ENCODE results near the gene ADAMTS7. TPM values are rescaled to one million over a fixed set of nuclear protein-coding genes. Genes with fewer than 3 reads are reported as not detected.

Gene ADAMTS7
- total and polyA plus RNA-seq, 2 of the 13 experiments (the other 11 are each of a cell fraction or from before 2014, with no cell fraction given), result 0.09 to 0.12 TPM

- no peak for ATAC-seq
- H3K27ac ChIP-seq (ENCODE audit: extremely low read length, insufficient read depth, low read length), result no peak overlapping the region
- no peaks in the 10 kb centered on the region for H3K9me3 ChIP-seq (ENCODE audit: low read length)
- H3K27me3 ChIP-seq (ENCODE audit: control insufficient read depth in 1 of 2, insufficient read depth in 2 of 2, low read length in 2 of 2), result peaks cover 1 to 18% of the 10 kb centered on the region in 2 experiments; a peak in 4 of 5 replicates
- no peak overlapping the region for H3K4me2 ChIP-seq (ENCODE audit: low read depth, low read length)
- FAIRE-seq, result no peak
- H3K4me1 ChIP-seq (ENCODE audit: insufficient read depth, low read length), result peaks cover 10% of the 10 kb centered on the region
- no peaks in the 10 kb centered on the region for H3K36me3 ChIP-seq (replicated peaks in 1 of 2; ENCODE audit: control insufficient read depth in 1 of 2, insufficient read depth in 2 of 2, low read length in 2 of 2)
- in situ Hi-C loops (cut with HindIII; ENCODE audit: extremely low pct_ligation_motif_present, low pct_unique_long_range_greater_than_20kb), result no loop called here
- TF ChIP-seq MTERF4 (CRISPR knock-in tag; IDR thresholded peaks at IDR 0.05) (no peak), ZNF503 (CRISPR knock-in tag; IDR thresholded peaks at IDR 0.05) (no peak), ZNF747 (CRISPR knock-in tag; IDR thresholded peaks at IDR 0.05; ENCODE audit: borderline replicate concordance) (no peak), MLXIP (CRISPR knock-in tag; IDR thresholded peaks at IDR 0.05; ENCODE audit: borderline replicate concordance) (no peak), THYN1 (CRISPR knock-in tag; IDR thresholded peaks at IDR 0.05; ENCODE audit: borderline replicate concordance, low read depth) (no peak), FOXJ3 (CRISPR knock-in tag; IDR thresholded peaks at IDR 0.05; ENCODE audit: borderline replicate concordance) (no peak), ZNF296 (CRISPR knock-in tag; conservative IDR thresholded peaks at IDR 0.05) (no peak), NR2F6 (IDR thresholded peaks at IDR 0.05) (no peak), NR2F6 (CRISPR knock-in tag; IDR thresholded peaks at IDR 0.05) (no peak), ZBTB44 (CRISPR knock-in tag; IDR thresholded peaks at IDR 0.05) (no peak)
- TF ChIP-seq, protein P1, sequence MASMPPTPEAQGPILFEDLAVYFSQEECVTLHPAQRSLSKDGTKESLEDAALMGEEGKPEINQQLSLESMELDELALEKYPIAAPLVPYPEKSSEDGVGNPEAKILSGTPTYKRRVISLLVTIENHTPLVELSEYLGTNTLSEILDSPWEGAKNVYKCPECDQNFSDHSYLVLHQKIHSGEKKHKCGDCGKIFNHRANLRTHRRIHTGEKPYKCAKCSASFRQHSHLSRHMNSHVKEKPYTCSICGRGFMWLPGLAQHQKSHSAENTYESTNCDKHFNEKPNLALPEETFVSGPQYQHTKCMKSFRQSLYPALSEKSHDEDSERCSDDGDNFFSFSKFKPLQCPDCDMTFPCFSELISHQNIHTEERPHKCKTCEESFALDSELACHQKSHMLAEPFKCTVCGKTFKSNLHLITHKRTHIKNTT (CRISPR knock-in tag; IDR thresholded peaks at IDR 0.05), result no peak
- WGBS (ENCODE audit: low lambda C conversion rate), result 55% methylated on average over 15 of the region's 17 CpGs
- no peak for DNase-seq (ENCODE audit: low spot score)
- no peak overlapping the region for H3K9ac ChIP-seq (ENCODE audit: insufficient read depth, low read depth, low read length)
- H2AFZ ChIP-seq (ENCODE audit: low read length), result no peak overlapping the region
- POLR2A ChIA-PET, result no interaction called here
- no TSS peak for BruUV-seq (replicated peaks)
- no peaks in the 10 kb centered on the region for H3K79me2 ChIP-seq (ENCODE audit: insufficient read depth, low read length)
- intact Hi-C loops (cut with micrococcal nuclease; ENCODE audit: unreplicated experiment), result no loop called here
- H4K20me1 ChIP-seq (ENCODE audit: insufficient read depth, low read length), result no peaks in the 10 kb centered on the region
- no peak overlapping the region for H3K4me3 ChIP-seq (replicated peaks in 1 of 3; ENCODE audit: insufficient read depth in 1 of 3, low read depth in 2 of 3, low read length in 3 of 3)
- CTCF ChIA-PET (ENCODE audit: low intra/inter-chr PET ratio, low total read pairs), result no interaction called here
Observed at GRCh38 chr15:78749831-78750230, 61.4 kb downstream of the ADAMTS7 start.
